ENCODE results near the gene GPR39.

GPR39 gene

DNA sequence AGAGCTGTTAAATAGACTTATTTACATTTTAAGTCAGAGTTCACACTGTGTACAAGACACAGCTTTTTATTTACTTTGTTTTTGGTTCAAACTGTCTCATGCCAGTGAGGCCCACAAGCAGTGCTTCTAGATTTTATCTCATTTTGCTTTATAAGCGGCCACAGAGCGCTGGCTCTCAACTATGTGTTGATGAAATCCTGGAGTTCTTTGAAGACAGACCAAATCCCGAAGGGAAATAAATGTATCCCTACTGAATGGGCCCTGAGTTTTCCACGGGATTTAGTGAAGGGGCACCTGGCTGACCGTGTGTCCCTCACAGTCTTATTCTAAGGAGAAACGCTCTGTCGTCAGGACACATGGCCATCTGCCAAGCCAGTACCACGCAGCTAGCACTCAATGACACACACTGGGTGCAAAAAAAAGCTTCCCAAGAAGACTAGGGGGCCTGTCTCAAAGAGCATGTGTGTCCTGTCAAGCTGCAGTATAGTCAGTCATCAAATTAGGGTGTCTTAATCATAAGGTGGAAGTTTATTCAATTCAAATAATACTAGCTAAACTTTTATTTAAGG is 230.0 kb downstream of the GPR39 start:
- DNase-seq, result no peak

DNA sequence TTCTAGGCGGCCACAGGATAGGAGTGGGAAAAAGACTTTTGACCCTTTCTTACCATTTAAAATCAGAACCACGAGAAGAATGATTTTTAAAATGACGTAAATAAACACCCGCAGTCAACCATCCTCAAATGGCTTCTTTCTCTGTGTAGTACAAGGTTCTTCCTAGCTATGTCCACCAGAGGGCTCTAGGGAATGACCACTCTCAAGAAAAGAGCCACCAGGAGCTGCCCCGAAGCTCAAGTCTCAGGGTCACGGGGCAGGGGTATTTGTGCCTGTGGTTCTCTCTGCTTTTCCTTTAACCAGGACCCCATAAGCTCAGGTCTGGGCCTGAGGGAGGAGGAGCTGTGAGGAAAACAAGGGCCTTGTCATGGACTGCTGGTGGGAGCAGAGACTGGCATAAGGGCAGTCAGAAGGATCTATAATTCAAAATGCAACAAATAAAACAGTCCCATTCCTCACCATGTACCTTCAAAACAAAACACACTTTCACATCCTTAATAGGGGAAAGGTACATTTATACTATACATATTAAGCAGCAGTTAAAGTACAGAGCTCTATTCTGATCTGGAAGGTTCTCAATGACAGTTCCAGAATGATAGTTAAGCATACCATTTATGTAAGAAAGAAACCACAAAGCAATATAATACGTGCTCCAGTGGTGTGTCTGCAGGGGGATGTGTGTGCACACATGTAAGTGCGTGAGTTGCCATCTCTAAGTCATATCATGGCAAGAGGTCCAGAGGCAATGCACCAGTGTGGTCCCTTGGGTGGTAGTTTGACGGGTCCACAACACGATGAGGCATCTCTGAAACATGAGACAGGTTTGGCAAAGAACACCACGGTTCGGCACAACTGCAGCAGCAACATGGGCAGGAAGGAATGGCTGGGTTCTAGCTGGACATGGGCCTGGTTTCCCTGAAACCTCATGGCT is 234.8 kb downstream of the GPR39 start:
- no peak for DNase-seq

DNA sequence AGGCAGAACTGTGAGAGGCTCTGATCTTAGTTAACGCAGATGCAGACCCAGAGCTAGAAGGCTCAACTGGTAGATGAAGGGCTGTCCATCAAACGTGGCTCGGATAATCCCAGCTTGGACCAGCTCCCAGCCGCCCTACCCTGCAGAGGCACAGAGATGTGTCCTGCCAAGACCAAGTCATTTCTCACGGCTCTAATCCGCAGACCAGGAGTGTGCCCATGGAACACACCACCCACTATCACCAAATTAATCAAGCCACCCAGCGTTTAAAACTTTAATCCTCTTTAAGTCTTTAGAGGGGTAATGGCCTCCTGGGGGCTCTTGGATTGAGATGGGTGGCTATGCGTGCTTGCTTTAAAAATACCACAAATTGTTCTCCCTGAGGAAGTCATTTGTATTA is 235.9 kb downstream of the GPR39 start:
- no peak for DNase-seq

DNA sequence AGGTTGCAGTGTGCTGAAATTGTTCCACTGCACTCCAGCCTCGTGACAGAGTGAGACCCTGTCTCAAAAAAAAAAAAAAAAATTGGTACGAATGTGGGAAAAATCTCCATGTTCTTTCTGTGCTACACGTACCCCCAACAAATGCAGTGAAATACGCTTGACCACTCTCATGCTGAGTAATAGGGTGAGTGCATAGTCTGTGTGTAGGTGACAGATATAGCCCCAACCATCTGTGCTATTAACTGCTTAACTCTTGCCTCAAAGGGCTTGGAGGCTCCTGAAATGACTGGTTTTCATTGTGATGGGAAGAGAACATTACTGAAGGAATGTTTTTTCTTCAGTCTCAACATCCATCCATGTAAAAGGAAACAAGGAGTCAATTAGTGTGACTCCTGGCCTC is 237.7 kb downstream of the GPR39 start:
- no peak for DNase-seq

DNA sequence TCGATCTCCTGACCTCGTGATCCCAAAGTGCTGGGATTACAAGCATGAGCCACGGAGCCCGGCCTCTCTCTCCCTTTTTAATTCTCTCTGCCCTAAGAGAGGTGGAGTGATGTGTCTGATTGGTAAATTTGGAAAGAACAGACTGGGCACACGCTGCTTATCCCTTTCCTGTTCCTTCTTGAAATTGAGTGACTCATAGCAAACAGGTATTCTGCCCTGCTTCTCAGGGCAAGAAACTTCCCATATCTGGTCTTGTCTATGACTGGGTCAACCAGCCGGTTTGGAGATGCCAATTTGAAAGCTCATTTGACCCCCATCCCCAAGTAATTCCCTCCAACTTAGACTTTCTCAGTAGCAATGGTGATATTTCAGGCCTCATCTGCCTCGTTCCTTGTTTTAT is 238.4 kb downstream of the GPR39 start:
- no peak for DNase-seq

DNA sequence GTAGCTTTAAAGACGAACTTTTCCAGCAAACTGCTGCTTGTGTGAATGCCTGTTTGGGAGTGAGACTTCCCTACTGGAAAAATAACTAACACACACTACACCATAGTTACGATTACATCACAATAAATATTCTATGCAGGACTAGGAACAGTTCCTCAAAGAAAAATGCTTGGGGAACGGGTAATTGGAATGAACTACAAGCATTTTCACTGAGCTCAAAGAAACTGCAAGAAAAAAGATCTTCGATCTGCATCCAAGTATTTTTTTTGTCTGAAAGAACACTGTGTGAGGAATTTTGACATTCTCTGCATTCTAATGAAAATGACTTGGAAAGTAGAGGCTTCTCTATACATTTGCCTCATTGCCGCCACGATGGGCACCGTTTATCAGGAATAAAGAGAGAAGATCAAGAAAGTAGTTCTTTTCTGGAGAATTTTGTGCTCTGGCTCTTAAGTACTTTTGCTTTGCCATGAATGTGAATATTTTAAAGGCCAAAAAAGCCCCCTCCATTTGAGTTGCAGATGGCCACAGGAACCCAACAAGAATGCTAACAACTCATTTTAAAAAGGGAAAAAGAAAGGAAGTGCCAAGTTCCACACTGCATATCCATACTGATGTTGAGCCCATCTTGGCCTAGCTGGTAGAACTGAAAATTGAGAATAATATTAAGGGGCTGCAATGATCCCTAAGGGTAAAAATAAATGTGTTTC is 239.8 kb downstream of the GPR39 start:
- DNase-seq, result no peak

DNA sequence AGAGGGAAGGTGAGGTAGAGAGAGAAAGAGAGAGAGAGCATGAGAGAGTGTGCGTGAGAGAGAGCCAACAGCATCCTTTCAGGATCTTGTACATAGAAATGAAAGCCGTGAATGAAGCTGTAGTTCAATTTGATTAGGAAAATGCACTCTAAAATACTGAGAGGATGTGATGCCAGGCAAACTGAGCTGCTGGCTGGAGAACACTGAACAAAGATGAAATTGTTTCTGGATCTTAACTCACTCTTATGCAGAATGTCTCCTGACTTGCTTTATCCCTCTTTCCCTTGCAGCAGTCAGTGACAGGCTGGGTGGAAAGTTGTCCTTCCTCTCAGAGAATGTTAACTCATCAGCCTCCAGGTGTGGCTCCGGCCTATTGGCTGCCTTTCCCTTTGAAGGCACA is 242.7 kb downstream of the GPR39 start:
- DNase-seq, result no peak

DNA sequence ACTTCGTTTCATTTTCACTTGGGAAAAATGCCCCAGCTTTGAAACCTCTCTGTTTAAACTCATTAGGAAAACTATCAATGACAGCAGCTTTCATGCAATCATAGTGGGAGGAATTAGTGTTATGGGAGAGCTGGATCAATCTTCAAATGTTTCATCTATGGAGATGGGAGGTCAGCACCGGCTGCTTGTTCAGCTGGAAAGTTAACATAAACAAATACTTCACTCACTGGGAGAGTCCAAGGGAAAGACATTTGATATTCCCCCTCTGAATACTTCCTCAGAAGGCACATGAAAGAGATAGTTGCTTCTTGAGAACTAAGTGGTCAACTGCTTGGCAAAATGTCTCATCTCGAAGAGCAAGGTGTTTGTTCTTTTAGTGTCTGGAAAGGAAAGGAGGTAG is 246.1 kb downstream of the GPR39 start:
- no peak for DNase-seq

DNA sequence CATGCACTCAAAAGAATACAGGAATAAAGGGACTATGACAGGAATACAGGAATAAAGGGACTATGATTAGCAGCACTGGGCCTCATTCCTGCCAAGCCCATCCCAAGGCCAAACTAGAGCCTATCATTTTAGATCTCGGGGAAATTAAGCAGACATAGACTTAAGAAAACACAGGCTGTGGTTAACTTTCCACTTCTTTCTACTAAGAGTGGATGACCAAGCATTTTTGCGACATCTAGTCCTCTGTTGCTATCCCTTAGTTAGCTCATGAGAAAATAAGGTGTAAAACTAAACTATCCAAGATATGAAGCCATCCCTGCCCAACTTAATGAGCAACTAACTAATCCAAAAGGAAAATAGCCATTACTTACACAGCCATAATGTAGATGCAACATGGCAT is 247.5 kb downstream of the GPR39 start:
- no peak for DNase-seq

DNA sequence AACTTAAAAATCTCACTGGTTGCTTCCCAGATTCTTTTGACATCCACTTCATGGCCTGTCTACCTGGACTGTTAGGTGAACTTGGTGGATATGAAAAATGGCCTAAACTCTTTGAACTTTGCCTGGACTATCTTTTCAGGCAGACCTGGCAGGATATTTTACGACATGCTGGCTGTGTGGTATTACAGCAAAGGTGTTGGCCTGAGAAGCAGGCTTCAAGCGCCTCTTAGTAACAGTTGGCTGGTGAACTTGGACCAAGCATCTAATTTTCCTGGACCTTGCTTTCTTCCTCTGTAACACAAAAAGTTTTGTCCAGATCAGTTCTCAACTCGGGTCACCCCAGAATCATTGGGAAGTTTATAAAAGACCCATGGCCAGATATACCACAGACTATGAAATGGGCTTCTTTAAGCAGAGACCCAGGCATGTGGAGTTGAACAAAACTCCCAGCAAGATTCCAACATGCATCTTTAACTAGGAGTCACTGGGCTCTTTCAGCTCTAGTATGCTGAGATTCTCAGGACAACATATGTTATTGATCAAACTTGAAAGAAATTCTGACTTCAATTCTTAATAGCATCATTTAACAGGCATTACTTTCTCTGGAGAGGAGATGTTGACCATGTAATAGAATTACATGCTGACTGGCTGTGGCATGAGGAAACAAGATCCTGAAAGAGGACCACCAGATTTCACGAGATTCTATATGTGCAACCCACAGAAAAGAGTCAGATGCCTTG is 249.0 kb downstream of the GPR39 start:
- DNase-seq, result no peak

DNA sequence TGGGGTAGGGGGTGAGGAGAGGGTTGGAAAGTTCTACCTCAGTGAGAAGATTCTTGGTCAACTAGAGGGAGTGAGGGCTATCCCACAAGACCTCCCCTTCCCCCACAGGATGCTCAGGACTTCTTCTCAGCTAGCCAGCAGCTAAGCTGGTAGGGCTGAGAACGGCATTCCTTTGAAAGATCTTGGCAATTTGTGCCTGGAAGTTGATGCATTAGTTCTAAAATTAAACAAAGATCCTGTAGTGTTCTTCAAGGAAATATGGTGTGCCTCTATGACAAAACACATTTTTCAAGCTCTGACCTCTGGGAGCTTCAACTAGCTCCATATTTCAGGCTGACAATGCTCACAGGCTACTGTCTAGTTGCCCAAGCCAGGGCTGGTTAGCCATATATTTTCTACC is 251.1 kb downstream of the GPR39 start:
- no peak for DNase-seq

DNA sequence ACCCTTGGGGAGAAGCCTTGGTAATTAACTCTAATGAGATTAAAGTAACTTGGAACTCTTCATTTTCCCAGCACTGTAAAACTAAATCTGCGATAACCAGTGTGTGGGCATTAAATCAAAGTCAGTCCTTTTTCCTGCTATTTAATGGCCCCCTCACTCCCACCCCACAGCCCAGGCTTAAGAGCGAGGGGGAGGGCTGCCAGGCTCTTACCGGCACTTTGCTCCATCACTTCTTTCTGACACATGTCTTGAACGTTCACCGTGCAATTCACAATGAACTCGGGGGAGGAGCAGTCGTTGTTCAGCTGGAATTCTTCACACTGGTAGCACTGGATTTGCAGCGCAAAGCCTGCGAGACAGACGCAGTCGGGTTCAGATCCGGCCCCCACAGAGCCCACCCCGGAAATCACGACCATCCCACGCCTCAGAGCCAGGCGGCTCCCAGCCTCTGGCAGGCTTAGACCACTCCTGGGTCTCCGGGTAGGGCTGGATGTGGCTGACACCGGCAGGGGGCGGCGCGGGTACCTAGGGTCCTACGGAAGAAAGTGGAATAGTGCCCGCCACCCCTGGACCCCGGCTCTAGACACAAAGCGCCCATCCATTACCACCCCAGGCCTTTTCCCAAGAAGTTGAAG is 251.7 kb downstream of the GPR39 start:
- DNase-seq, result peak; percentile 3

DNA sequence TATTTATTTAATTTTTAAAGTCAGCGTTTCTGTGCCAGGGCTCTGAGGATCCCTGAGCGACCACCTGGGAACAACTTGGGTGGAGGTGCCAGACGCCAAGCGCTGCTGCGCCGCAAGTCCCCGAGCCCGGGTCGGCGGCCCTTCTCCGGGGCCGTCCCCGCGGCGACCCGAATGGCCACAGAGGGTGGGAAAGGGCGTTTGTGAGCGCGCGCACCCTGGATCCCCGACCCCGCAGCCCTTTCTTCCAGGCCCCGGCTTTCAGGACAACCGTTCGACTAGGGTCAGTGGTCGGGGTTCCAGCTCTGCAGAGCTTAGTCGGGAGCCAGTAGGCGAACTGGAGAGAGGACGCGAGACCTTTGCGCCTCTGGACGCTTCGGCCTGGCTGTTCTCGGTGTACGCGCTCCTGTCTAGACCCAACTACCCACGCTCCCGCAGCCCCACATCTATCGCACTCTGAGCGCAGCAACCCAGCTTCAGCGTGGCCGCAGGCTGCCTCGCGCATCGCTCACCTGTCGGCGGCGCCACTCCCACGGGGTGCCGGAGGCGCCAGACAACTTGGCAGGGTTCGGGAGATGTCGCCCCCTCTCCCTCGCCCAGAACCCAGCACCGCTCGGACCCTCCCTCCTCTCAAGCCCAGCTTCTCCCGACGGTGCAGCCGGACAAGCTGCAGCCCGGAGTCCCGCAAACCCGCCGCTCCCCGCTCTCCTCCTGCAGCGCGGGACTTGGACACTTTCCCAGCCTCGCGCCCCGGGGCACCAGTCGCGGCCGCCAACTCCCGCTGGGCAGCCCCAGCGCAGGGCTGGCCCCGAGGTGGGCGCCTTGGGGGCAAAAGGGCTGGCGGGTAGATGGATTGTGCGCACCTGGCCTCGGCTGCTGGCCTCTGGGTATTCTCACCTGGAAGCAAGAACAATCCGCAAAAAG is 252.6 kb downstream of the GPR39 start:
- peak; percentile 20 for DNase-seq

DNA sequence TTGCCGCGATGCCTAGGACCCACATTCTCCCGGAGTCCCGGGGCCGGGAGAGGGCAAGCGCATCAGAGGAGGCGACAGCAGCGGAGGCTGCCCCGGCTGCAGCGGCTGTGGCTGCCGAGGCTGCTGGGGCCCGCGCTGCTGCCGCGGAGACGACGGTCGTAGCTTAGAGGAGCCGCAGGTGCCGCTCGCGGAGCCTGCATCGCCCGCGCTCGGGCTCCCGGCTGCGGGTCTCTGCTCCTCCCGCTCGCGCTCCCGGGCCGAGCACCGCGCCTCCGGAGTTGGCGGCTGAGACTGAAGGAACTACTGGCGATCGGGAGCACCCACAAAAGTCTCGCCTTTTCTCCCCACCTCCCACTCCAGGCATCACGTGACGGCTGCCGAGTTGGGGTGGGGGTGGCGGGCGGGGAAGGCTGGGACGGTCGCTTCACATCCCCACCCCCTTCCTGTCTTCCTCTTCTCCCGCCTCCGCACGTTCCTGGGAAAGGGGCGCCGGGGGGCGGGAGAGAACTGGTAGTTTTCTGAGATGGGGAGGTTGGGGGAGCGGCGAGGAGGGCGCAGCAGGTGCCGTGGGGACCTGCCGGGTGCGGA is 253.4 kb downstream of the GPR39 start, which contains the start of gene LYPD1:
TSS of gene LYPD1 (minus strand) at position 298 of the 588 bp plus-strand sequence. CDS start at position 25, 273 bp downstream.
- peak; percentile 13 for DNase-seq

DNA sequence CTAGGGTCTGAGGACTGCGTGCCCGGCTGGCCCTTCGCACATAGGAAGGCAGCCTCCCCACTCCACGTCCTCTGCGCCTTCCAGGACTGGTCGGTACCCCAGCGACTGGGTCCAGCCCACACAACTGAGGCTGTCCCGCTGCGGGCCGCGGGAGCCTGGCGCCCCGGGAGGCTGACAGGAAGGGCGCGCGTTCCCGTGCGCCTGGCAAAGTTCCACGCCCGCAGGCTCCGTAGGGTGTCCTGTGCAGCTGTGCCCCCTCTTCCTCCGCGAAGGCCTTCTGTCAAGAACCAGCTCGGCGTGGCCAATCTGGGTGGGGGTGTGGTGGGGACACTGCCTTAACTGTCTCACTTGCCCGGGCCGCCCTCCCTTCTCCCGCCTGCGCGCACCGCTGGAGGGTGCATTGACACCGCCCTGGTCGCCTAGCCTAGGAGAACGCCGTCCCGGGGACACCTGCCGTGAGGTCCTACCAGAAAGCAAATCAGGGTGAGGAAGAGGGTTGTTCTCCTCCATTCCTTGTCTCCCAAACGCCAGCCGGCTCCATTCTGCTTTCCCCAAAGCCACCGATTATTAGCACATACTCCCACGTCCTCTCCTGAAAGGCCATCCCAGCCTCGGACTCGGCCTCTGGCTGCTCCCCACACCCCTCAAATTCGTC is 254.0 kb downstream of the GPR39 start:
- peak; percentile 2 for DNase-seq

DNA sequence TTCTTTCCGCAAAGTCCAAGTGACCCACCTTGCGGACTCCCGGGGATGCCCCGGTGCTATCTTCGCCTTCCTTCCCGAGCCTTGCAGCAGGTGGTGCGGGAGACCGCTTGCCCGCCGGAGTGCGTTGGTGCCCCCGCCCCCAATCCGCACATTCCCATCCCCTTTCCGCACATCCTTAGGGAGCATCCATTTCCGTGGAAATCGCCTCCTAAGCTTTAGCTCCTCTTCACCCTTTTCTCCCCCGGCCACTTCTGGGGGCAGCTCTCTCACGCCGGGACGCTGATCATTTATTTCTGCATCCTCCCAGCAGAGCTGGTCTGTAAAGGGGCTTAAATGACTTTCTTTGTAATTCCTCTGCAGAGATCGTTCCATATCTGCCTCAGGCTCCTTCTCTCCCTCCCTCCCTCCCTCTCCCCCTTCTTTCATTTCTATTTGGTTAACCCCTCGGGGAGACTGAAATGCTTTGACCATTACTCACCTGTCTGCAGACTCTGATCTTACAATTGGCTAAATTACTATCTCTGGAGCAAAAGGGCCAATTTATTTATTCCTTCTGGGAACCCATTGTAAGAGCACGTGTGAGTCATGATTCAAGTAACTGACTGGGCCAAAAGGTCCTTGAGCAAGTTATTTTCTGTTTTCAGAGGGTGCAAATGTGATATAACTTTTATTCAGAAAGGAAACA is 254.7 kb downstream of the GPR39 start:
- DNase-seq, result no peak

DNA sequence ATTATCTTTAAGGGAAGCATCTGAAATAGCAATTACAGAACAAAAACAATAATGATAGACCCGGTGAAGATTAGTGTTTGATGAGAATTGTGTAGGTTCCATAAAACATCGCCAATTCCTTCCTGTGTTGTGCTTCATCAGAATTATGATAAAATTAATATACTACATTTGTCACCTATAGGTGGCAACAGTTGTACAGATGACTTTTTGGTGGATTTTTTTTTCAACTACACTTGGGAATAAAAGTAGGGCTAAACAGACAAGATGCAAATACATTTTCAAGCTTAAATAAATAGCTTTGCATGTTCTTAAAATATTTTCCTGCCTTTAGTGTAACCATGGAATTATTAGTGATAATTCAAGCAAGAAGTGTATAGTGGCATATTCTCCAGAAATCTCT is 260.4 kb downstream of the GPR39 start:
- DNase-seq, result no peak

DNA sequence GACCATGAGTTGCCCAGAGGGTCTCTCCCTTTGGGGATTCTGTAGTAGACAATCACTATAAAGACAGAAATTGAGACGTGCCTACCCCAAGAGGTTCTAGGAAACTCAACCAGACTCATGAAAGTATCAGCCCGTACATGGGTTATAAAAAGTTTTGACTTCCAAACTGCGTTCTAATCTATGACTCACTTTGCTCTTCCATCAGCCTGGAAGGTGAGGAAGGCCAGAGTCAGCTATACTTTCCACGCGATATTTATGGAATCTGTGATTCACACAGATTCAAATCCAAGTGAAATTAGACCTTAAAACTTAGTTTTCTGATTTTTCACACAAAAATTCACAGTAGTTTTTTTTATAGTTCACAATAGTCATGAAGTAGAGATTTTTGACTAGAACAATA is 261.1 kb downstream of the GPR39 start:
- no peak for DNase-seq

DNA sequence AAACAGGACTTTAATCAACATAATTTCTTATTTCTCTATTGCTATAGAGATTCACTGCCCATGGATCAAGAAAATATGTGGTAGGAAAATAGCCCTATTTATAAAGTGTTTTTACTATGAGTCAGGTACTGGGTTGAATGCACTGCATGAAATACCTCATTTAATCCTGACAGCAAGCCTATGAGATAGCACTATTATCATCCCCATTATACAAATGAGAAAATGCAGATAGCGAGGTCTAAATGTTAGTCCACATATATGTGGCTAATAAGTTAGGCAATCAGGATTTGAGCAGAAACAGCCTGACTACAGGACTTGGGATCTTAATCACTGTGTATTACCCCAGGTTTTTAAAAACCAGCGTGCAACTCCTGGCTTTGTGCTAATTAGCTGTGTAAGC is 261.9 kb downstream of the GPR39 start:
- DNase-seq, result no peak

DNA sequence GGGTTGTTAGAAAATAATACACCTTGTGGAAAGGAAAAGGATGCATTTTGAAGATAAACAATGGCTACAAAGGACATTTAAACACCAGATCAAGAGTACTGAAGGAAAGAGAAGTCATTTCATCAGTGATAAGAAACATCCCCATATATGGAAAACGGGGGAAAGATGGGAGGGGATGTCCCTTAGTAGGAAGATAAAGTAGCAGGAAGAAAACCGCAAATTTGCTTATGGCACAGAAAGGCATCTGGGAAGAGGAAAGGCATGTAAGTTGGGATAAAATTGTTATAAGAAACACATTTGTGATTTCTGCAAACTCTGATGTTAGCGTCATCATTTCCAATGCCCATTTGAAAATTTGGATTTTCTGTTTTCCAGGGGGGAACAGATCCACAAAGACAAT is 263.9 kb downstream of the GPR39 start:
- DNase-seq, result no peak
